ENCODE measurements around the gene CIRBP. TPM values are rescaled to one million over a fixed set of nuclear protein-coding genes. Genes with fewer than 3 reads are reported as not detected.

CIRBP gene
- total and polyA plus RNA-seq, 2 of the 13 experiments (the other 11 are each of a cell fraction or from before 2014, with no cell fraction given): 133 to 140 TPM

- TF ChIP-seq STAT6 (CRISPR knock-in tag; IDR thresholded peaks at IDR 0.05; ENCODE audit: borderline replicate concordance) (no peak), DNMT3B (CRISPR knock-in tag; conservative IDR thresholded peaks at IDR 0.05) (no peak), MEIS1 (CRISPR knock-in tag; IDR thresholded peaks at IDR 0.05; ENCODE audit: borderline replicate concordance) (no peak), ZNF788 (CRISPR knock-in tag; IDR thresholded peaks at IDR 0.05; ENCODE audit: borderline replicate concordance) (peak; percentile 58; the same call in 1 of the 2 replicates), DR1 (CRISPR knock-in tag; IDR thresholded peaks at IDR 0.05) (no peak), NFE2 (CRISPR knock-in tag; IDR thresholded peaks at IDR 0.05) (no peak), NFKB2 (CRISPR knock-in tag; IDR thresholded peaks at IDR 0.05; ENCODE audit: borderline replicate concordance) (peak; percentile 37; the same call in 1 of the 2 replicates), GATAD2A (CRISPR knock-in tag; IDR thresholded peaks at IDR 0.05) (peak; percentile 40; the same call in 1 of the 2 replicates), ZNF501 (CRISPR knock-in tag; IDR thresholded peaks at IDR 0.05) (0 out of 2 replicates have a peak, but pooled peaks have one; percentile 37), SP4 (CRISPR knock-in tag; IDR thresholded peaks at IDR 0.05) (no peak), MAZ (IDR thresholded peaks at IDR 0.05; ENCODE audit: borderline replicate concordance, low read depth, low read length) (no peak; the same call in 1 of the 2 replicates), MAZ (CRISPR knock-in tag; IDR thresholded peaks at IDR 0.05; ENCODE audit: low read depth) (peak; percentile 58; the same call in 1 of the 2 replicates), ZNF556 (CRISPR knock-in tag; IDR thresholded peaks at IDR 0.05; ENCODE audit: borderline replicate concordance) (no peak), GATAD1 (CRISPR knock-in tag; IDR thresholded peaks at IDR 0.05) (0 out of 2 replicates have a peak, but pooled peaks have one; percentile 50), ZNF263 (CRISPR knock-in tag; IDR thresholded peaks at IDR 0.05) (peak; percentile 73), ARID2 (CRISPR knock-in tag; IDR thresholded peaks at IDR 0.05; ENCODE audit: borderline replicate concordance) (no peak), TRIM22 (IDR thresholded peaks at IDR 0.05) (no peak)
- TF ChIP-seq, protein P1, sequence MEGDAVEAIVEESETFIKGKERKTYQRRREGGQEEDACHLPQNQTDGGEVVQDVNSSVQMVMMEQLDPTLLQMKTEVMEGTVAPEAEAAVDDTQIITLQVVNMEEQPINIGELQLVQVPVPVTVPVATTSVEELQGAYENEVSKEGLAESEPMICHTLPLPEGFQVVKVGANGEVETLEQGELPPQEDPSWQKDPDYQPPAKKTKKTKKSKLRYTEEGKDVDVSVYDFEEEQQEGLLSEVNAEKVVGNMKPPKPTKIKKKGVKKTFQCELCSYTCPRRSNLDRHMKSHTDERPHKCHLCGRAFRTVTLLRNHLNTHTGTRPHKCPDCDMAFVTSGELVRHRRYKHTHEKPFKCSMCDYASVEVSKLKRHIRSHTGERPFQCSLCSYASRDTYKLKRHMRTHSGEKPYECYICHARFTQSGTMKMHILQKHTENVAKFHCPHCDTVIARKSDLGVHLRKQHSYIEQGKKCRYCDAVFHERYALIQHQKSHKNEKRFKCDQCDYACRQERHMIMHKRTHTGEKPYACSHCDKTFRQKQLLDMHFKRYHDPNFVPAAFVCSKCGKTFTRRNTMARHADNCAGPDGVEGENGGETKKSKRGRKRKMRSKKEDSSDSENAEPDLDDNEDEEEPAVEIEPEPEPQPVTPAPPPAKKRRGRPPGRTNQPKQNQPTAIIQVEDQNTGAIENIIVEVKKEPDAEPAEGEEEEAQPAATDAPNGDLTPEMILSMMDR (CRISPR knock-in tag; IDR thresholded peaks at IDR 0.05): peak; percentile 97
- TF ChIP-seq, protein P2, sequence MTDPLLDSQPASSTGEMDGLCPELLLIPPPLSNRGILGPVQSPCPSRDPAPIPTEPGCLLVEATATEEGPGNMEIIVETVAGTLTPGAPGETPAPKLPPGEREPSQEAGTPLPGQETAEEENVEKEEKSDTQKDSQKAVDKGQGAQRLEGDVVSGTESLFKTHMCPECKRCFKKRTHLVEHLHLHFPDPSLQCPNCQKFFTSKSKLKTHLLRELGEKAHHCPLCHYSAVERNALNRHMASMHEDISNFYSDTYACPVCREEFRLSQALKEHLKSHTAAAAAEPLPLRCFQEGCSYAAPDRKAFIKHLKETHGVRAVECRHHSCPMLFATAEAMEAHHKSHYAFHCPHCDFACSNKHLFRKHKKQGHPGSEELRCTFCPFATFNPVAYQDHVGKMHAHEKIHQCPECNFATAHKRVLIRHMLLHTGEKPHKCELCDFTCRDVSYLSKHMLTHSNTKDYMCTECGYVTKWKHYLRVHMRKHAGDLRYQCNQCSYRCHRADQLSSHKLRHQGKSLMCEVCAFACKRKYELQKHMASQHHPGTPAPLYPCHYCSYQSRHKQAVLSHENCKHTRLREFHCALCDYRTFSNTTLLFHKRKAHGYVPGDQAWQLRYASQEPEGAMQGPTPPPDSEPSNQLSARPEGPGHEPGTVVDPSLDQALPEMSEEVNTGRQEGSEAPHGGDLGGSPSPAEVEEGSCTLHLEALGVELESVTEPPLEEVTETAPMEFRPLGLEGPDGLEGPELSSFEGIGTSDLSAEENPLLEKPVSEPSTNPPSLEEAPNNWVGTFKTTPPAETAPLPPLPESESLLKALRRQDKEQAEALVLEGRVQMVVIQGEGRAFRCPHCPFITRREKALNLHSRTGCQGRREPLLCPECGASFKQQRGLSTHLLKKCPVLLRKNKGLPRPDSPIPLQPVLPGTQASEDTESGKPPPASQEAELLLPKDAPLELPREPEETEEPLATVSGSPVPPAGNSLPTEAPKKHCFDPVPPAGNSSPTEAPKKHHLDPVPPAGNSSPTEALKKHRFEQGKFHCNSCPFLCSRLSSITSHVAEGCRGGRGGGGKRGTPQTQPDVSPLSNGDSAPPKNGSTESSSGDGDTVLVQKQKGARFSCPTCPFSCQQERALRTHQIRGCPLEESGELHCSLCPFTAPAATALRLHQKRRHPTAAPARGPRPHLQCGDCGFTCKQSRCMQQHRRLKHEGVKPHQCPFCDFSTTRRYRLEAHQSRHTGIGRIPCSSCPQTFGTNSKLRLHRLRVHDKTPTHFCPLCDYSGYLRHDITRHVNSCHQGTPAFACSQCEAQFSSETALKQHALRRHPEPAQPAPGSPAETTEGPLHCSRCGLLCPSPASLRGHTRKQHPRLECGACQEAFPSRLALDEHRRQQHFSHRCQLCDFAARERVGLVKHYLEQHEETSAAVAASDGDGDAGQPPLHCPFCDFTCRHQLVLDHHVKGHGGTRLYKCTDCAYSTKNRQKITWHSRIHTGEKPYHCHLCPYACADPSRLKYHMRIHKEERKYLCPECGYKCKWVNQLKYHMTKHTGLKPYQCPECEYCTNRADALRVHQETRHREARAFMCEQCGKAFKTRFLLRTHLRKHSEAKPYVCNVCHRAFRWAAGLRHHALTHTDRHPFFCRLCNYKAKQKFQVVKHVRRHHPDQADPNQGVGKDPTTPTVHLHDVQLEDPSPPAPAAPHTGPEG (CRISPR knock-in tag; IDR thresholded peaks at IDR 0.05): no peak
Observed at GRCh38 chr19:1279782-1280341, 10.7 kb downstream of the CIRBP start (continued).

Data from HepG2 (cell line).